GM12873 (cell line): ENCODE measurements around the gene CRY1.

Experiments
- CTCF ChIP-seq: IDR thresholded peaks from 2 replicates; pipeline ENCODE4 v1.5.1; 2012; ENCODE audit warnings: low read depth, mild to moderate bottlenecking, moderate library complexity, low read length, control low read depth; ENCODE audit not compliant: insufficient read depth; ENCODE audit errors: missing control alignments

The CRY1 gene

GRCh38 chr12:106994579-106995220, 98.6 kb downstream of the CRY1 start:
- TF ChIP-seq CTCF: no peak

- no peak for TF ChIP-seq CTCF
Measured at GRCh38 chr12:106987846-106988245, 105.5 kb downstream of the CRY1 start.

- no peak for TF ChIP-seq CTCF
Measured at GRCh38 chr12:106986625-106987389, 106.5 kb downstream of the CRY1 start, which contains the start of gene MTERF2. Gene MTERF2, minus strand, starts transcription at chr12:106987146. Its CDS starts 8,432 bp downstream, at chr12:106978714.

- no peak for TF ChIP-seq CTCF
Measured at GRCh38 chr12:106986135-106986534, 107.2 kb downstream of the CRY1 start.

GRCh38 chr12:106985479-106985878, 107.9 kb downstream of the CRY1 start:
- no peak for TF ChIP-seq CTCF

- TF ChIP-seq CTCF: no peak
Measured at GRCh38 chr12:106984588-106985137, 108.7 kb downstream of the CRY1 start.

GRCh38 chr12:106982229-106982628, 111.1 kb downstream of the CRY1 start:
- TF ChIP-seq CTCF: no peak
